H9 (cell line): Measurements from ENCODE around the gene NAP1L5. TPM values are rescaled to one million over a fixed set of nuclear protein-coding genes. Genes with fewer than 3 reads are reported as not detected.

Source experiments
- DNase-seq: peaks from one replicate; pipeline ENCODE4 v3.0.0-alpha.2; 2017
- H2AFZ ChIP-seq: one replicate; pipeline ENCODE4 v1.6.1; 2013; ENCODE audit warnings: mild to moderate bottlenecking, low read length, control low read depth, moderate library complexity
- H2AK5ac ChIP-seq: 2 replicates; pipeline ENCODE4 v1.6.1; 2013; ENCODE audit warnings: low read length, control low read depth, mixed read lengths; ENCODE audit not compliant: insufficient read length
- H2BK120ac ChIP-seq: one replicate; pipeline ENCODE4 v1.6.1; 2013; ENCODE audit warnings: low read depth, mild to moderate bottlenecking, low read length, control low read depth, inconsistent platforms; ENCODE audit not compliant: poor library complexity, severe bottlenecking
- H2BK12ac ChIP-seq: 2 replicates; pipeline ENCODE4 v1.6.1; 2013; ENCODE audit warnings: low read length, control low read depth, mixed read lengths, low read depth; ENCODE audit not compliant: insufficient read length
- H2BK15ac ChIP-seq: 2 replicates; pipeline ENCODE4 v1.6.1; 2013; ENCODE audit warnings: low read depth, low read length, control low read depth
- H2BK20ac ChIP-seq: one replicate; pipeline ENCODE4 v1.6.1; 2013; ENCODE audit warnings: low read depth, mild to moderate bottlenecking, low read length, control low read depth, inconsistent platforms; ENCODE audit not compliant: poor library complexity, severe bottlenecking
- H2BK5ac ChIP-seq: 2 replicates; pipeline ENCODE4 v1.6.1; 2013; ENCODE audit warnings: low read length, control low read depth, mixed read lengths; ENCODE audit not compliant: insufficient read length
- H3K14ac ChIP-seq: 2 replicates; pipeline ENCODE4 v1.6.1; 2013; ENCODE audit warnings: low read length, control low read depth; ENCODE audit not compliant: insufficient read depth
- H3K18ac ChIP-seq: 2 replicates; pipeline ENCODE4 v1.6.1; 2013; ENCODE audit warnings: low read depth, mild to moderate bottlenecking, mixed read lengths, low read length, control low read depth; ENCODE audit not compliant: insufficient read length
- H3K23ac ChIP-seq: 2 replicates; pipeline ENCODE4 v1.6.1; 2013; ENCODE audit warnings: low read length, control low read depth, mixed read lengths, low read depth; ENCODE audit not compliant: insufficient read length
- H3K23me2 ChIP-seq: 2 replicates; pipeline ENCODE4 v1.6.1; 2013; ENCODE audit warnings: low read depth, mild to moderate bottlenecking, mixed read lengths, low read length, control low read depth; ENCODE audit not compliant: insufficient read length, poor library complexity, severe bottlenecking
- H3K27ac ChIP-seq: 2 replicates; pipeline ENCODE4 v1.5.1; 2013; ENCODE audit warnings: low read length, control low read depth, mixed read lengths, low read depth; ENCODE audit not compliant: insufficient read length
- H3K27me3 ChIP-seq: 2 replicates; pipeline ENCODE4 v1.6.1; 2013; ENCODE audit warnings: low read length, control low read depth, inconsistent platforms; ENCODE audit not compliant: insufficient read depth
- H3K4ac ChIP-seq: 2 replicates; pipeline ENCODE4 v1.6.1; 2013; ENCODE audit warnings: low read depth, mild to moderate bottlenecking, control low read depth, inconsistent platforms, low read length, moderate library complexity
- H3K4me1 ChIP-seq: 2 replicates; pipeline ENCODE4 v1.6.1; 2013; ENCODE audit warnings: low read length, control low read depth, inconsistent platforms; ENCODE audit not compliant: insufficient read depth
- H3K4me2 ChIP-seq: 2 replicates; pipeline ENCODE4 v1.6.1; 2013; ENCODE audit warnings: low read length, control low read depth, mixed read lengths; ENCODE audit not compliant: insufficient read length, insufficient read depth
- H3K56ac ChIP-seq: 2 replicates; pipeline ENCODE4 v1.6.1; 2013; ENCODE audit warnings: low read depth, mild to moderate bottlenecking, mixed read lengths, low read length, control low read depth; ENCODE audit not compliant: insufficient read length
- H3K79me1 ChIP-seq: 2 replicates; pipeline ENCODE4 v1.6.1; 2013; ENCODE audit warnings: low read depth, mild to moderate bottlenecking, moderate library complexity, low read length, control low read depth, inconsistent platforms; ENCODE audit not compliant: insufficient read depth, poor library complexity, severe bottlenecking
- H3K79me2 ChIP-seq: 2 replicates; pipeline ENCODE4 v1.6.1; 2013; ENCODE audit warnings: low read length, control low read depth, inconsistent platforms; ENCODE audit not compliant: insufficient read depth
- H3K9ac ChIP-seq: 2 replicates; pipeline ENCODE4 v1.6.1; 2013; ENCODE audit warnings: low read length, control low read depth, mixed read lengths; ENCODE audit not compliant: insufficient read length; ENCODE audit errors: extremely low read depth
- H3K9me3 ChIP-seq: one replicate; pipeline ENCODE4 v1.6.1; 2013; ENCODE audit warnings: low read depth, low read length, inconsistent platforms; ENCODE audit not compliant: control insufficient read depth
- H3T11ph ChIP-seq: one replicate; pipeline ENCODE4 v1.6.1; 2013; ENCODE audit warnings: mild to moderate bottlenecking, low read length, control low read depth, inconsistent platforms
- H4K20me1 ChIP-seq: one replicate; pipeline ENCODE4 v1.6.1; 2013; ENCODE audit not compliant: control insufficient read depth, insufficient read length, insufficient read depth
- H4K5ac ChIP-seq: 2 replicates; pipeline ENCODE4 v1.6.1; 2013; ENCODE audit warnings: low read depth, mild to moderate bottlenecking, mixed read lengths, low read length, control low read depth; ENCODE audit not compliant: insufficient read length
- H4K8ac ChIP-seq: replicated peaks from 2 replicates; pipeline ENCODE4 v1.6.1; 2013; ENCODE audit warnings: low read length, control low read depth, mixed read lengths, low read depth; ENCODE audit not compliant: insufficient read length
- H4K91ac ChIP-seq: 2 replicates; pipeline ENCODE4 v1.6.1; 2013; ENCODE audit warnings: low read depth, mild to moderate bottlenecking, moderate library complexity, mixed read lengths, low read length, control low read depth; ENCODE audit not compliant: insufficient read length
- H3K27ac Mint-ChIP-seq, 3 experiments: 2 replicates in 2 of 3; 3 replicates in 1 of 3; pipeline ENCODE4 v1.8.0; 2020 to 2021; ENCODE audit warnings: mixed read lengths in 3 of 3, mild to moderate bottlenecking in 1 of 3, moderate library complexity in 1 of 3
- H3K27me3 Mint-ChIP-seq: 2 replicates; pipeline ENCODE4 v1.8.0; 2021; ENCODE audit warnings: low read depth, mild to moderate bottlenecking, moderate library complexity, mixed read lengths
- H3K36me3 Mint-ChIP-seq, 3 experiments: 2 replicates in 2 of 3; 3 replicates in 1 of 3; pipeline ENCODE4 v1.8.0; 2020 to 2021; ENCODE audit warnings: low read depth in 3 of 3, mixed read lengths in 3 of 3; ENCODE audit not compliant: insufficient read depth in 1 of 3
- H3K4me1 Mint-ChIP-seq, 2 experiments: 2 replicates each; pipeline ENCODE4 v1.8.0; 2020; ENCODE audit warnings: mixed read lengths in 2 of 2
- H3K4me3 Mint-ChIP-seq, 2 experiments: 2 replicates in 1 of 2; 3 replicates in 1 of 2; pipeline ENCODE4 v1.8.0; 2020 to 2021; ENCODE audit warnings: mild to moderate bottlenecking in 2 of 2, mixed read lengths in 2 of 2, moderate library complexity in 1 of 2
- H3K9me3 Mint-ChIP-seq, 2 experiments: 2 replicates in 1 of 2; 3 replicates in 1 of 2; pipeline ENCODE4 v1.8.0; 2020; ENCODE audit warnings: mild to moderate bottlenecking in 2 of 2, mixed read lengths in 2 of 2, moderate library complexity in 1 of 2
- WGBS: extraction: QIAGEN DNeasy Blood & Tissue Kit; methylation state at CpG from one replicate; pipeline ENCODE4 v1.1.7; 2013; ENCODE audit warnings: missing lambda C conversion rate, low lambda C conversion rate, mixed read lengths; ENCODE audit not compliant: insufficient read length; ENCODE audit errors: extremely low coverage; 5-methylcytosine and 5-hydroxymethylcytosine counted together
- total RNA-seq: library from RNA; stranded (reverse); gene quantifications from 2 replicates; pipeline ENCODE4 v1.2.1, GENCODE V29; 2021
- TF ChIP-seq, protein P1 (sequence below): fragments of 200-600 bp; sonication (generic); conservative IDR thresholded peaks from 3 replicates; pipeline ENCODE4 v1.8.0; 2021; ENCODE audit warnings: antibody characterized with exemption, mild to moderate bottlenecking

The NAP1L5 gene
- total RNA-seq, 1 experiment from 2014 or later, result 2.2 TPM

DNA sequence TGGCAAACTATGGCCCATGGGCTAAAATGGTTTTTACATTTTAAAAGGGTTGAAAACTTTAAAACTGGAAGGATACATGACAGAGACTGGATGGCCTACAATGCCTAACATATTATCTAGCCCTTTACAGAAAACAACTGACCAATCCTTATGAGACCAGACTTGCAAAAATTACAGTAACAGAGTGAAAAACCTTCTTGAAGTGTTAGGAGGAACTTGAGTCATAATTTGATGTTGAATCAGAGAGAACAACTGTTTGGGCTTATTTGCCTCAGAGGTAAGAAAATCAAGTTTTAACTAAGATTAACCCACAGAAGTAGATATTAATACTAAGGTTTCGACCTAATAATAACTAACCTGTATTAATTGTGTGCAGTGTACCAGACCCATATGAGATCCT lies 12.4 kb upstream of the NAP1L5 start:
- no peaks in the 10 kb centered on the region for H3K9me3 Mint-ChIP-seq
- Histone ChIP-seq H2BK5ac (no peak overlapping the region), H3K9ac (no peak overlapping the region), H3K23me2 (no peaks in the 10 kb centered on the region), H4K5ac (no peak overlapping the region), H3K79me1 (no peaks in the 10 kb centered on the region), H4K20me1 (no peaks in the 10 kb centered on the region), H3K27ac (no peak overlapping the region), H3T11ph (no peak overlapping the region), H3K4me1 (no peaks in the 10 kb centered on the region), H3K23ac (no peak overlapping the region), H2BK12ac (no peak overlapping the region), H2AK5ac (no peak overlapping the region), H4K8ac (no peak overlapping the region), H3K4me2 (no peak overlapping the region), H2BK15ac (no peak overlapping the region), H3K56ac (no peak overlapping the region), H2AFZ (no peak overlapping the region), H3K4ac (no peak overlapping the region), H2BK20ac (no peak overlapping the region), H3K79me2 (no peaks in the 10 kb centered on the region), H2BK120ac (no peak overlapping the region), H4K91ac (no peak overlapping the region), H3K9me3 (no peaks in the 10 kb centered on the region), H3K18ac (no peak overlapping the region), H3K14ac (no peak overlapping the region), H3K27me3 (no peaks in the 10 kb centered on the region)
- H3K4me3 Mint-ChIP-seq, result no peak overlapping the region
- no peaks in the 10 kb centered on the region for H3K4me1 Mint-ChIP-seq
- WGBS, result no CpG with 5 or more reads among the region's 1 CpG
- H3K27me3 Mint-ChIP-seq, result no peaks in the 10 kb centered on the region
- no peaks in the 10 kb centered on the region; a peak in 1 of 7 replicates for H3K36me3 Mint-ChIP-seq
- H3K27ac Mint-ChIP-seq, result no peak overlapping the region
- no peak for DNase-seq
- TF ChIP-seq, protein P1, sequence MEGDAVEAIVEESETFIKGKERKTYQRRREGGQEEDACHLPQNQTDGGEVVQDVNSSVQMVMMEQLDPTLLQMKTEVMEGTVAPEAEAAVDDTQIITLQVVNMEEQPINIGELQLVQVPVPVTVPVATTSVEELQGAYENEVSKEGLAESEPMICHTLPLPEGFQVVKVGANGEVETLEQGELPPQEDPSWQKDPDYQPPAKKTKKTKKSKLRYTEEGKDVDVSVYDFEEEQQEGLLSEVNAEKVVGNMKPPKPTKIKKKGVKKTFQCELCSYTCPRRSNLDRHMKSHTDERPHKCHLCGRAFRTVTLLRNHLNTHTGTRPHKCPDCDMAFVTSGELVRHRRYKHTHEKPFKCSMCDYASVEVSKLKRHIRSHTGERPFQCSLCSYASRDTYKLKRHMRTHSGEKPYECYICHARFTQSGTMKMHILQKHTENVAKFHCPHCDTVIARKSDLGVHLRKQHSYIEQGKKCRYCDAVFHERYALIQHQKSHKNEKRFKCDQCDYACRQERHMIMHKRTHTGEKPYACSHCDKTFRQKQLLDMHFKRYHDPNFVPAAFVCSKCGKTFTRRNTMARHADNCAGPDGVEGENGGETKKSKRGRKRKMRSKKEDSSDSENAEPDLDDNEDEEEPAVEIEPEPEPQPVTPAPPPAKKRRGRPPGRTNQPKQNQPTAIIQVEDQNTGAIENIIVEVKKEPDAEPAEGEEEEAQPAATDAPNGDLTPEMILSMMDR, result no peak
